ENCODE measurements around the gene TTC23.
A peak's percentile ranks its signal among the peaks of the same experiment; 100 is the strongest.

Gene TTC23, protein sequence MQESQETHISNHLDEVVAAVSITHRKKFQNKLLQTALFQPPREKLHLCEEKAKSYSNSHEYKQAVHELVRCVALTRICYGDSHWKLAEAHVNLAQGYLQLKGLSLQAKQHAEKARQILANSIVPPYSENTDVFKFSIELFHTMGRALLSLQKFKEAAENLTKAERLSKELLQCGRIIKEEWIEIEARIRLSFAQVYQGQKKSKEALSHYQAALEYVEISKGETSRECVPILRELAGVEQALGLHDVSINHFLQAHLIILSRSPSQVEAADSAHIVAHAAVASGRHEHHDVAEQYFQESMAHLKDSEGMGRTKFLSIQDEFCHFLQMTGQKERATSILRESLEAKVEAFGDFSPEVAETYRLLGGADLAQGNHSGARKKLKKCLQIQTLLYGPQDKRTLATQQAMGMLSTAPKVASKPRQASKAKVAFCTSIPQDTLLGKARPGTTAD

DNA sequence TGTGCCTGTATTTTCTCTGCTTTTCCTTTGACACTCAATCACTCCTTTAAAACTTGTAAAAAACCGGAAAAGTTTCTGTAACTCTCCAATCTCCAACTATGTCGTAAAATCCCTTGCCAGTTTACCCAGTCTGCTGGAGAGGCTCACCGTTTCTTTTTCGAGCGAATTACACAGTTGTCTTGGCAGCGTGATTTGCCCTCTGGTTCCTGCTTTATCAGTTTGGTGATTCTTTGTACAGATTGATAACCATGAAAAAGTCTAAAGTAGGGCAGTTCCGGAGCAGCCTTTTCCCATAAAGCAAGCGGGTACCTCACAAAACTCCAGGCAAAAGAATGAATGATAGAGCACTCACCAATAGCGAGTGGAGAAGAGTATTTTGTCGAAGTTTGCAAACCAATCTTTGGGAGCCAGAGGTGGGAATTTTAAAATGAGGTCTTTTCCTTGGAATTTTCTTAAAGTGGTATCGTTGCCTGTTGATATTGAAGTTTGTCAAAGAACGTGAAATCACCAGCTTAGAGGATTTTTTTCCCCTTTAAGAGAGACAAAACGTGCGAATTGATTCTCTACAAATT, at the start of gene TTC23:
Gene TTC23 (minus strand): TSS at position 312 of the 572 bp plus-strand sequence. CDS start 20,869 bp downstream, outside the sequence.
- DNase-seq = no peak

DNA sequence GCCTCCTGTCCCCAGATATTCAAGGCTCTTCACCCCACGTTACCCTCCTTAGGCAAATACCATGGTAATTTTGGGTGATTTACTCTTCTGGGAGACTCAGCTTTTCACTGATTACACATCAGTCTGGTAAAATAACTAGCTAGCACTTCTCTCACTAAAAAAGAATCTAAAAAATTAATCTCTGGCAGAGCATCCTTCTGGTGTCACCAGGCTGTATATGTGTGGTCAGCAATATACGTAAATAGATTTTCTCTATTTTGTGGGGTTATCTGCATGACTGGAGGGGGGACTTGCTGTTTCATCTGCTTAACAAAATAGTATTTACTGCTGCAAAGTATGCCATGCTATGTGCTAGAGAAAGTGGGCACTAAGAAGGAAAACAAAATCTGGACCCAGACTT, 47.0 kb upstream of the TTC23 start:
- no peak for DNase-seq

DNA sequence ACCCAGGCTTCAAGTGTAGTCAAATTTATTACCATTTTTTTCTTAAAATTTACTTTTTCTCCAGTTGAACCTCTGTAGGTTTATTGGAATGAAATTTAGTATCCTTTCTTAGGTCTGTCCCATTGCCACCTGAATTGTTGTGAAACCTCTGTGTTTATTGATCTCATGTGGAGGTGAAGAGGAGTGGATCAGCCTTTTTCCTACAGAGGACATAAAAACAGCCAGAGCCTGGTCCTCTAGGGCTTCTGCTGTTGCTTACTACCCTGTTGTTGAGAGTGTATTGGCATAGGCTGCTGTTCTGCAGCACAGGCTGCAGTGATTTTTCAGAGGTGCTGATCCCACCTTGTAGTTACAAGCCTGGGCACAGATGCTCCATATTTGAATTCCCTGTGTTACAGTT, 46.5 kb upstream of the TTC23 start:
- no peak for DNase-seq

DNA sequence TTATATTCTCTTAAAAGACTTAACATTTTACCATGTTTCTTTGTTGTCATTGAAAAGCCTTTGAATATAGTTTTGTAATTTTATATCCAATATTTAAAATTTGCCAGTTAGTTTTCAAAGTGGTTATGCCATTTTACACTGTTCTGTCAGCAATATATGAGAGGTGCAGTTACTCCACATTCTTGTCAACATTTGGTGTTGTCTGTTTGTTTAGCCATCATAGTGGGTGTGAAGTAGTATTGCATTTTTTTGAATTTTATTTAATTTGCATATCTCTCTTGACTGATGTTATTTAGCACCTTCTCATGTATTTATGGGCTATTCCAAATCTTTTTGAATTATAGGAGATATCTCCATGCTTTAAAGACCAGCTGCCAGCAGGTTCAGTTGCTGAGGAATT, 42.3 kb upstream of the TTC23 start:
- no peak for DNase-seq

DNA sequence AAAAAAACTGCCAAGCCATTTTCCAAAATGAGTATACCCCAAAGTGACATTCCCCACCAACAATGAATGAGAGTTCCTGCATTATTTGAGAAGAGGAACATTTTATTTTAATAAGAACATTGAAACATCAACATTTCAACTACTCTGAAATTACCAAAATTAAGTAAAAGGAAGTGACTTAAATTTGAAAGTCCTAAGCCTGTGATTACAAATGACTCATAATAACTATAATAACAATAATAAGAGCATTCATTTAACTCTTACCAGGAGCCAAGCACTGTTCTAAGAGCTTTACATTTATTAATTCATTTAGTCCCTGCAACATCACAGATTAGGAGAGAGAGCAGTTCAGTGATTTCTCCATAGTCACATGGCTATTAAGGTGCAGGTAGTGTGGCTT, 34.3 kb upstream of the TTC23 start:
- no peak for DNase-seq

DNA sequence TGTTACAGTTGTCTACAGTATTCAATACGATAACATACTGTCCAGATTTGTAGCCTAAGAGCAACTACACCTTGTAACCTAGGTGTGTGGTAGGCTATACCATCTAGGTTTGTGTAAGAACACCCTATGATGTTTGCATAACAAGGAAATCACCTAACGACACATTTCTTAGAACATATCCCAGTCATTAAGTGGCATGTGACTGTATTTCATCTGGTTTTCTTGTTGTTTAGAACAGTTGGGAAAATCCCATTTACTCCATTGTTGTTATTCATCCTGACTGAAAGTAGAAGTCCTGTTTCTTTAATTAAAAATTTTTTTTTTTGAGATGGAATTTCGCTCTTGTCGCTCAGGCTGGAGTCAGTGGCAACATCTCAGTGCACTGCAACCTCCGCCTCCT, 33.2 kb upstream of the TTC23 start:
- DNase-seq = no peak

DNA sequence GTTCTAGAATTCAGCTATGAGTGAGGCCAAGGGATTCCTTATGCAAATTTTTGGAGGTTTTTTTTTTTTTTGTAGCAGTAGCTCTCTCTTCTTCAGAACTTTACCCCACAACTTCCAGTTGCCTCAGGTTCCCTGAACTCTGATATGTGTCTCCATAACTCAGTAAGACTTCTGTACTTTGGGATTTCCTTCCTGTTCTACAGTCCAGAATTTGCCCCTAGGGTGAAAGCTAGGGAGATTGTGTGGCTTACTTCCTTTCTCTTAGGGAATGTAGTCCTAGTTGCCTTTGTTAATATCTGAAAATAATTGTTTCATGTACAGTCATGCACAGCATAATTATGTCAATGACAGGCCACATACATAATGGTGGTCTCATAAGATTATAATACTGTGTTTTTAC, 32.7 kb upstream of the TTC23 start:
- DNase-seq = no peak

DNA sequence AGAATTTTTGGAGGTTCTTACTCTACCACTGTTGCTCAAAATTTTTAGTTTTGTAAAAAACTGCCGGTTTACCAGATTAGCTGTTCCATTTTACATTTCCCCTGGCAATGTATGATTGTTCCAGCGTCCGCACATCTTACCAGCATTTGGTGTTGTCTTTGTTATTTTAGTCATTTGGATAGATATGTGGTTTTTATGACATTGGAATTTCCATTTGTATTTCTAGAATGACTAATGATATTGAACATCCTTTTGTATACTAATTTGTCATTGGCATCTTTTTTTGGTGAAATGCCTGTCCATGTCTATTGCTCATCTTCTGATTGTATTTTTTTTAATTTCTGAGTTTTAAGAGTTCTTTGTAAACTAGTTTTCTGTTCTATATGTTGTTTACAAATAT, 30.4 kb upstream of the TTC23 start:
- DNase-seq = no peak

DNA sequence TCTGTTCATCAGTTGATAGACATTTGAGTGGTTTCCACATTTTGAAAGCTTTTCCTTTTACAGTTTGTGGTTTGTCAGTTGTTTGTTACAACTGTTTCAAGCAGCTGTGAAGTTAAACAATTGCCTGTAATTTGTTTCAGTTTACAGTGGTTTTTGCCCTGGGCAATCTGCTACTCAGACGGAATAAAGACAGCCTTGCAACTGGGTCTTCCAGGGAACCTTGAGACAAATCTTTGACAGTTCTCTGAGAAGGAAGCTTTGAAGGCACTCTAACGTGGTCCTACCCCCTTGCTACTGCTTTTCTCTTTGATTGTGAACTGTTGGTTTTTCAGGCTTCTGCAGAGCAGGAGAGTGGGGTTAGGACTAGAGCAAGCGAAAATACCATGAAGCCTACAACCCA, 29.9 kb upstream of the TTC23 start:
- no peak for DNase-seq

DNA sequence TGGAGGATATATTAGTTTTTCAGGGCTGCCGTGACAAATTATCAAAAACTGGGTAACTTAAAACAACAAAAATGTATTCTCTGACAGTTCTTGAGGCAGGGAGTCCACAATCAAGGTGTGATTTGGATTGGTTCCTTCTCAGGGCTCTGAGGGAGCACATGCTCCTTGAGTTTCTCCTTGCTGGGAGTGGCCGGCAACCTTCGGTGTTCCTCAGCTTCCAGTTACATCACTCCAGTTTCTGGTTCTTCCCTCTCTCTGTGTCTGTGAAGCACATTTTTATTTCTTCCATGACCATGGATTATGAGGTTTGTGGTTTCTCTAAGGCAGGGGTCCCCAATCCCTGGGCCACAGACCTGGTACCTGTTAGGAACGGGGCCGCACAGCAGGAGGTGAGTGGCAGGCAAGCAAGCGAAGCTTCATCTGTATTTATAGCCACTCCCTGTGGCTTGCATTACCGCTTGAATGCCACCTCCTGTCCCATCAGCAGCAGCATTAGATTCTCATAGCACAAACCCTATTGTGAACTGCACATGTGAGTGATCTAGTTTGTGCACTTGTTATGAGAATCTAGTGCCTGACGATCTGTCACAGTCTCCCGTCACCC, 26.2 kb upstream of the TTC23 start:
- DNase-seq = no peak

DNA sequence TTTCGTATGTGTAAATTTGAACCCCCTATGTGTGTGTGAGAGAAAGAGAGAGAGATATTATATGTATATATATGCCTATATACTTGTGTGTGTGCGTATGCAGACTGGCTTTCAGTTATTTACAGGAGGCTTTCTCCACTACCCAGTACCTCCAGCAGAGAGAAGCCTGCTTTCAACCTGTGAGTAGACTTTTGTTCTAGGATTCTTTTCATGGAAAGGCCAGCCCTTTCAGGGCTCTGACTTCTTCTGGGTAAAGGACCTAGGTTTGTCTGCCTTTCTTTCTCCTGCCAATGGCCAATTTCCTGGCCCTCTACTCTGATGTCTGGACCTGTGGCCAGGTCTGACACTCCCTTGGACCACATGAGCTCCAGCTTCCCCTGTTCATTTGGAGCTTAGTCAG, 25.7 kb upstream of the TTC23 start:
- no peak for DNase-seq

DNA sequence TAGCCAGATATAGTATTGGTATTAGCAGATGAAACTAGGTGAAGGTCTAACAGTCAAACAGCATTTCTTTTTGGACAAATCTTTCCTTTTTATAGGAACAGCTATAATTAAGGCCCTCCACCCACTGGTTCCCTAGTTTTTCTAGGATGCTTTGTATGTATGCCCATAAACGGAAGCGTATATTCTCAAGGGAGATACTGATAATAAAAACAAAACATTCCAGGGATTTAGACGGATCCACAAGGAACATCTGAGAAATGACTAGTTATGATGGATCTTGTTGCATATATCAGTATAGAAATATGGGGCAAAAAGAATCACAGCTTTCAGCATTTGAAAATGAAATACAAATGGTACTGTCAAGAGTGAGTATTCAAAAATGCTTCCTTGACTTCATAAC, 24.4 kb upstream of the TTC23 start:
- DNase-seq = no peak

DNA sequence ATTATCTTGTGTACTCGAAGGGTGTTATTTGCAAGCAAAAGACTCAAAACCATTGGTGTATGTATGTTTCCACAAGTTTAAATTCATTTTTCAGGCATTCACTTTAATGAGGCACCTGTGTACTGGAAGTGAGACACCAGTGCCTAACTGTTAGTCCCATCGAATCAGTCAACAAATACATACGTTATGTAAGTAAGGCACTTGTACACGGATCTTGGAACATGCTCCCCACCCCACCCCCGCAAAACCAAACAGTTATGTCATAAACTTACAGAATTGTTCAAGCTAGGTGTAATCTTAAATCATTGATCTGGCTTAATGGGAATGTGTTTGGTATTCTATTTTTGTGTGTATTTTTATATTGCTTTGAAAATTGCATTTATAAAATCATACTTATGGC, 19.1 kb upstream of the TTC23 start:
- DNase-seq = no peak

DNA sequence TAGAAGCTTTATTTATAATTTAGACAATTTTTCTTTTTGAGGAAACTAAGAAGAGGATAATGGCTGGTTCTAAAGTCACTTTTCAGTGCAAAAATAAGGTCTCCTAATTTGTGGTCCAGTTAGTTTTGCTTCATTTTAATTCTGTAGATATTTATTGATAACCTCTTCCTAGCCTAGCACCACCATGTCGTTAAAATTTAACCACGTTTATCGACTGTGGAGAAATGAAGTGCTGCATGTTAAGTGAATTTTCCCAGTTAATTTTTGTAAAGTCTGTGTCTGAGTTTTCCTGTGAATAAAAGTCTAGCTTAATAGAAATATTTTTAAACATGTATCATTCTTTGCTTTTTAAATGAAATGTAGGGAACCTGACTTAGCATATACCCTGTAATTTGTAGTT, 18.6 kb upstream of the TTC23 start:
- no peak for DNase-seq

DNA sequence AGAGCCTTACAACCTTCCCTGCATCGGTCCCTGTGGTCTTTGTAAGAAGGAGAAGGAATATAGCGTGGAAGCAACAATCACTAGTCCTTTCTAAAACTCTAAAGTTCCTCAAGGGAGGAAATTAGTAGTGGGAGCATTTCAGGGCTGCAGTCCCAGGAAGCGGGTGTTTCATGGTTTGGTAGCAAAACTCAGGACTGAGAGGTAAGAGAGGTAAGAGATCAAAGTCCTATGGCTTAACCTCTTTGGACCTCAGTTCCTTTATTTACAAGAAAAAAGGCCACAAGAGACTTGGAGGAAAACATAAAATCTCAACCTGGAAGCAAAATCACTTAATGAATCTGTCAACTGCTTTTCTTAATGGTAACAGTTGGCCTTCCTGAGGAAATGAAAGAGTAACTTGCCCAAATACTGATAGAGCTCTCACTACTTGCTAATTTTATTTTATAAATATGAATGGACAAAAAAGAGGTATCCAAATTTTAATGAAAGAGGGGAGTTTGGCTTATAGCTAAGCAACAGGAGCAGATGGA, 16.2 kb upstream of the TTC23 start:
- no peak for DNase-seq

DNA sequence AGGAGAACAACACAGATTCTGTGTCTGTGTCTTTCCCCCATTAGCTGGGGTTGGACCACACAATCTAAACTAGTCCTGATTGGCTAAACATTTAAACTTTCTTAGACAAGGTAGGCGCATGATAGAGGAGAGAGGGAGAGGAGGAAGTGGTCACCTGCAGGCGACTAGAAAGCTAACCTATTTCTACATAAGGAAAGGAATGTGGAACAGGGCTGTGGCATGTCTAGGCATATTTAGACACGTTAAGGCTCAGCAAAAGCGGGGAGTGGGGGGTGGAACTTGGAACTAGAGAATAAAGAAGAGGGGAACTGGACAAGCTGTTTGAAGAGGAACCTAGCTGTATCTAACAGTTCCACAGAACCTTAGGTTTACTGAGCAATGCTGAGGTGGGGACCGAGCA, 14.7 kb upstream of the TTC23 start:
- no peak for DNase-seq

DNA sequence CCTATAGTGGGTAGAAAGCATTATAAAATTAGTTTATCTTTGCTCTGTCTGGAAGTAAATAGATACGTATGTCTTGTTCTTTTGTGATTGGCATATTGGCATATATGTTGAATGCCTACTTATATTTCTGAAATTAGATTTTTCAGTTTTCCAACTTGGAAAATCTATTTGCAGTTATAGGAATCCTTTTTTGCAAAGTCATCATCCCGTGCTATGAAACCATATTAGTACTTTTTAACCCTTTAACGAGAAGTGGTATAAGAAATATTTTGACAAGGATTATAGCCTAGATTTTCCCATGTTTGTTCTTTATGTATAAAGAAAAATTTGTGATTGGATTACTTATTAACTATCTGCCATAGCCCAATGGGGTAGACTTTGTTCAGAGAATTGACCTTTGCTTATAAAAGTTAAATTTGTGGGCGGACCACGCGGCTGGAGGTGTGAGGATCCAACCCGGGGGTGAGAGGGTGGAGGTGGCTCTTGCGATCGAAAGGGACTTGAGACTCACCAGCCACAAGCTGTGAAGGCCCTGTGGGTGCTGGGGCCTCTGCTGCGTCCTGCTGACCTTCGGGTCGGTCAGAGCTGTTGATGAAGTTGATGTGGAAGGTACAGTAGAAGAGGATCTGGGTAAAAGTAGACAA, 7.8 kb upstream of the TTC23 start:
- DNase-seq = no peak

DNA sequence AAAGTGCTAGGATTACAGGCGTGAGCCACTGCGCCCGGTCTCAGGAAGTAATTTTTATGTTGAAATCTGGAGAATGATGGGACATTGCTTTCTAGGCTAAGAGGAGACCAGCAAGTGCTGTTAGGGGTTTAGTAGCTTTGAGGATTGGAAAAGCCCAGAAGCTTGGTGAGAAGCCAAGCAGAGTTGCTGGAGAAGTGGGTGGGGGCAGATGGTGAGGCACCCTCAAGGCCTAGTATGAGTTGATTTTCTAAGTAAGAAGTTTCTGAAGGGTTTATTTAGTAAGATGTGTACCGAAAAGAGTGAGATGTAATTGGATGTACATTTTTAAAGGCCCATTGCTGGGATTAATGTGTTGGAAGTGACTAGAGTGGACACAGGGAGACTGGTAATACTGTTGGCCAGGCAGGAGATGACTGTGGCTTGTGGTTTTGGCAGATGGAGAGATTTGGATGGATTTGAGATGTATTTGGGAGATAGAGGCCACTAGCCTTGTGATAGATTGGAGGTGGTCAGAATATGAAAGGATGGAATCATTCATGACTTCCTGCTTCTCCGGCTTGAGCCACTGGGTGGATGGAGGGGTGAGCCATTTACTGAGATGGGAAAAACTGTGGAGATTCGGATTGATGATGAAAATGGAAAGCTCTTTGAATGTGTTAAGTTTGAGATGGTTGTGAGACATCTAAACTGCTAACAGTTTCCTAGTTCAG, 4.2 kb upstream of the TTC23 start:
- no peak for DNase-seq

DNA sequence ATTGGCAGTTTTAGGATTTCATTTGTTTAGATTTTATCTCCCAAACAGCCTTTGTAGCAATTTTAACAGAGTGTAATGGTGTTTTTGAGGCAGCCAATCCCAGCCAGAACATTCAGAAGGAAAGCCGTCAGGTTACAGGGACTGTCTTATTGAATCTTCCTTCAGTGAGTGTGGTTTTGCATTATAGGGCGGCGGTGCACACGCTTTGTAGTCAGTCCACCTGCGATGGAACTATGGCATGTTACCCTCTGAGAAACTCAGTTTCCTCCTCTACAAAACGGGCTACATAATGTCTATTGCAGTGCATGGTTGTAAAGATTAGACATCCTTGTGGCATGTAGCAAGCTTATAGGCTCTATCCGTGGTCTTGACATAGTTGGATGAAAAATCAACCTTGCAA, 2.9 kb upstream of the TTC23 start:
- DNase-seq = no peak

DNA sequence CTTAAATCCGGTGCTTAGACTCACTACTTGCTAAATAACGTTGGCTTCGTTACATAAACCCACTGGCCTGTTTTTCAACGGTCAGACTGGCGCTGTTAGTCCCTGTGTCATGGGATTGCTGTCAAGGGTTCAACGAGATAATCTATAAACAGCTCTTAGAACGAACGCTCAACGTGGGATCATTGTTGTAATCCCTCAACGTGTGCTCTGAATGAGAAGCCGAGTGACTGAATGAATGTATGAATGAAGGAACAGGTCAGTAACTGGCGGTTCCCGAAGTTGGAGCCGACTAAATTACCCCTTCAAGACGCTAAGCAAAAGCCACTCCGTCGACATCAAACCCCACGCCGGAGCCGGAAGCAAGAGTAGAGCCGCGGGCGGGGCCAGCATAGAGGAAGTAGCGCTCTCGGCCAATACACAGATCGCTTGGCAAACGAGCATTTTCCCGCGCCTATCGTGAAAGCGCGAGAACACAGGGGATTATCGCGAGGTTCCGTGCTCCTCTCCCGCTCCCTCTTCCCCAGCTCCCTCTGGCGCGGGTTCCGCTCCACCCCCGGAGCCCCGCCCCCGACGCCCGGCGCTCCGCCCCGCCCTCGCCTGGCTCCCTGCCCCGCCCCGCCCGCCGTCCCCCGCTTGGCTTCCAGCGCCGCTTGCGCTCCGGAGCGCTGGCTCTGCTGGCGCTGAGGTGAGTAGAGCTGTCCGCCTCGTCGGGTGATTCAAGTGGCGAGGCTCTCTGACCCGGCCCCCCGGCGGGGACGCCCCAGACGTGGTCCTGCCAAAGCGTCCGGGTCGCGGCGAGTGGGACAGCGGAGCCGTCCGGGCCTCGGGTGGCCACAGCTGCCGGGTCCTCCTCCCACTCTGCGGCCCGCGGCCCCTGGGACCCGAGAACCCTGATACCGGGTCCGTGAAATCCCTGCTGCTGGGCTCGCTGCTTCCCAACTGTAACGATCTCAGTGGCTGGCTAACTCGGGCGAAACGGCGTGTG, 1.8 kb upstream of the TTC23 start, which contains the start of gene LRRC28:
Gene LRRC28 (plus strand): TSS at position 625 of the 985 bp plus-strand sequence. CDS start 4,477 bp downstream, outside the sequence.
- peak; percentile 98 to 99 for DNase-seq

DNA sequence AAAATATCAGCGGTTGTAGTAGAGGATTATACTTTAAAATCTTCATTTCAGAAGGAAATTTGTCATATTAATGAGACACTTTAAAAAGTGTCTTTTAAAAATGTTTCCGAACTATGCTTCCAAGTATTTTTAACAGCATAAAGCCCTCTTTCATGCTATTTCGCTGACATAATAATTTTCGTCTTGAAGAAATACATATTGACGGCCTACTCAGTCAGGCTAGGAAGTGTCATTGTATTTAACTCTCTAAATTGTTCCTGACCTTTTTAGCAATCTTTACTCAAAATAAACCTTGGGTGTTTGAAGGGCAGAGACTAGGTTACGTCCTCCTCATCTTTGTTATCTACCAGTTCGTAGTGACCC, 1.1 kb upstream of the TTC23 start:
- DNase-seq = no peak

DNA sequence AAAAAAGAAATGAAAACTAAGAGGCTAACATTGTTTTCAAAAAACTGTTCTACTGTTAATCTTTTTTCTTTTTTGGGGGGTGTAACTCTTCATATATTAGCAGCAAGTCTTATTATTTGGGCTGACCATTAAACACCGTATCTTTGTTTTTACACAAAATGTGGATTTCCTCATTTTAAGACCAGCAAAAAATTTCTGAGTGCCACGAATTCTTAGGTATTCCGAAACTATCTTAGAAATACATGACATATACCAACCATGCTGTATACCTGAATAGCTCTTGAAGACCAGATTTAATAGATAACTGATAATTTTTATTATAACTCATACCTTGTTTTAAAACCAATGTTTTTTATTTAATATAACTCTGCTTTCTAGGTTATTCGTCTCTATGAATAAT, 620 bp upstream of the TTC23 start:
- DNase-seq = no peak
